NCI-H1048 (cell line): ENCODE measurements around the gene MGAT5B.
"Not testable (repeated sequence)": the region's sequence is repeated elsewhere in the genome, so short reads cannot be mapped to it uniquely, and the experiment has no call there.

Experiments used
- DNase-seq: peaks from one replicate; lab custom pipeline; 2025; lab: John Stamatoyannopoulos, UW

MGAT5B gene

DNA sequence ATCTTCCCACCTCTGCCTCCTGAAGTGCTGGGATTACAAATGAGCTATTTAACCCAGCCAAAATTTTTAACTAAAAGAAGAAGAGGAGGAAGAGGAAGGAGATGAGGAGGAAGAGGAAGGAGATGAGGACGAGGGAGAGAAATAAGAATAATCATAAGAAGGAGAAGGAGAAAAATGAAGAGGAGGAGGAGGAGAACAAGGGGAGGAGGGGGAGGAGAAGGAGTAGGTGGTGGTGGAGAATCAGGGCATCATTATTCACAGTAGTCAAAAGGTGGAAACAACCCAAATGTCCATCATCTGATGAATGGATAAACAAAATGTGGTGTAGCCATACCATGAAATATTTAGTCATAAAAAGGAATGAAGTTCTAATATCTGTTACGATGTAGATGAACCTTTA is 21.2 kb upstream of the MGAT5B start:
- DNase-seq, result no peak

- no peak for DNase-seq
Observed at GRCh38 chr17:76848670-76849069, 19.5 kb upstream of the MGAT5B start.

GRCh38 chr17:76849160-76849559 is 19.0 kb upstream of the MGAT5B start:
- not testable (repeated sequence) for DNase-seq

GRCh38 chr17:76852843-76853242 is 15.4 kb upstream of the MGAT5B start:
- no peak for DNase-seq

- DNase-seq, result no peak
Observed at GRCh38 chr17:76855105-76855504, 13.1 kb upstream of the MGAT5B start.

GRCh38 chr17:76862079-76862478 is 6.1 kb upstream of the MGAT5B start:
- DNase-seq, result no peak

- no peak for DNase-seq
Observed at GRCh38 chr17:76862494-76862893, 5.7 kb upstream of the MGAT5B start.

GRCh38 chr17:76864024-76864423 is 4.2 kb upstream of the MGAT5B start:
- DNase-seq, result no peak

DNA sequence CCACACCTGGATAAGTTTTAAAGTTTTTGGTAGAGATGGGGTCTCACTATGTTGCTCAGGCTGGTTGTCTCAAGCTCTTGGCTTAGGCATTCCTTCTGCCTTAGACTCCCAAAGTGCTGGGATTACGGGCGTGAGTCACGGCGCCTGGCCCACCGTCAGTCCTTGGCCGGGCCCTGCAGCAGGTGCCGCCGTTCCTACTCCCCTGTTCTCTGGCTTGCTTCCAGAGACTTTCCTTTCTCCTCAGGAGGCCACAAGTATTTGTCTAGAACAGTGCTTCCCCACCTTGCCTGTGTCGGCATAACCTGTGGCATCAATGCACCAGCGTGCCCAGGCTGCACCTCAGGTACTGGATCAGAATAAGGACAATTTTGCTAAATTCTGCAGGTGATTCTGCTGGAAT is 3.0 kb upstream of the MGAT5B start:
- no peak for DNase-seq

- DNase-seq, result no peak
Observed at GRCh38 chr17:76866203-76866602, 2.0 kb upstream of the MGAT5B start.

- DNase-seq, result no peak
Observed at GRCh38 chr17:76866774-76867577, 1.2 kb upstream of the MGAT5B start.

GRCh38 chr17:76867578-76868175 is 527 bp upstream of the MGAT5B start:
- no peak for DNase-seq

- no peak for DNase-seq
Observed at GRCh38 chr17:76868669-76869495, 678 bp downstream of the MGAT5B start.

DNA sequence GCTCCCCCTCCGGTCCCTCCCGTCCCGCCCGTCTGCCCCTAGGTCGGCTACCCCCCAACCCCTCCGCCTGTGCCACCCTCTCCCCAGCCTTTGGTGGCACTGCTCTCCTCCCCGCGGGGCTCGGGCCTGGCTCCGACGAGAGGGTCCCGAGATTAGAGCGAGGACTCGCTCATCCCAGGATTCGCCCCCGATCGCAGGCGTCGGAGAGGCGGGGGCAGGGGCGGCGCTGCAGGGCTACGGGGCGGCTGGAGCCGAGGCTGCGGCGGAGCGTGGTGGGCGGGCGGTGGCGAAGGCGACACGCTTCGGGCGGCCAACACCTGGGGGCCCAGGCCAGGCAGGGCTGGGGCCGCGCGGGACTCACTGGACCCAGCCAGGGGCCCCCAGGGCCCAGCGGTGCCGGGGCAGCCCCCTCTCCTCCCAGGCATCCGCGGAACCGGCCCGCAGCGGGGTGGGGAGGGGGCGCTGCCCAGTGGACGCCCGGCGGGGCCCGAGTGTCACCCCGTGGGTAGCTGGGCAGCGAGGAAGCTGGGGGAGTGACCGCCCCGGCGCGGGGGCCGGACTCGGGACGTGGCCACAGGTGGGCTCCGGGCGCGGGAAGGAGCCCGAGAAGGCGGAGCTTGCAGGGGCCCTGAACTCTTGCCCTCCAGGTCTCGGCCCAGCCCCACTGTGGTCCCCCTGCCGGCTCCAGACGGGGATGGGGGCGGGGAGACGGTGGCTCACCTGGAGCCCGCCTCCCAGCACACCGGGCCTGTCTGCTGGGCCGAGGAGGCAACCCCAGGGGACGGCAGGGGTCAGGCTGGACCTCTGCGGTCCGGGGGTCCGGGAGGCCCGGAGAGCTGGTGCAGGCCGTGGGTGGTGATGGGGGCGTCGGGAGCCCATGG is 1.5 kb downstream of the MGAT5B start:
- no peak for DNase-seq

DNA sequence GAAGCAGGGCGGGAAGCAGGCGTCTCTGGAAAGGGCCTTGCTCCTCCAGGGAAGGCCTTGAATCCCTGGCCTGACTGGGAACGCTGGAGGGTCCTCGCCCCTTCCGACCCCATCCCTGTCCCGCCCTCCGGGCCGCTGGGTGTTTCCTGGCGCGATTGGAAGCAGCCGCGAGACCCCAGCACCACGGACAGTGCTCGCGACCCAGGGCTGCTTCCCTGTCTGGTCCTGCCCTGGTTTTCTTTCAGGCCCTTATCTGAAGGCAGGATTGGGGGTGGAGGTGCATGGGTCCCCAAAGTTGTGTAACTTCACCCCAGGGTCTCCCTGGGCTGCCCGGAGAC is 2.1 kb downstream of the MGAT5B start:
- DNase-seq, result no peak

DNA sequence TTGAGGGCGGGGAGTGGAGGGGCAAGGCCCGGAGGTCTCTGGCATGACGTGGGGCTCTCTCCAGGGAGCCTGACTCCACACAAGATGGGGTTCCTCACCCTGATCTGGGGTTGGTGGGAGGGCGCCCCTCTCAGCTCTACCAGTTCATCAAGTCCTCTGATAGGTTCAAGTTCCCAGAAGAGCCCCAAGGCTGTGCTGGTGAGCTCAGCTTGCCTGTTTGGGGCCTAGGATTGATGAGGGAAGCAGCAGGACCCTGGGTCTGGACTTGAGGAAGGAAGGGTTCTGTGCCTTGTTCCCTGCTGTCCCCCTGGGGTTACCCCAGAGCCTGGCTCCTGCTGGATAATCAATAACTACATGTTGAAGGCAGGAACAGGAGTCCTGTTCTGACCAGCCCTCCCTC is 3.5 kb downstream of the MGAT5B start:
- no peak for DNase-seq

DNA sequence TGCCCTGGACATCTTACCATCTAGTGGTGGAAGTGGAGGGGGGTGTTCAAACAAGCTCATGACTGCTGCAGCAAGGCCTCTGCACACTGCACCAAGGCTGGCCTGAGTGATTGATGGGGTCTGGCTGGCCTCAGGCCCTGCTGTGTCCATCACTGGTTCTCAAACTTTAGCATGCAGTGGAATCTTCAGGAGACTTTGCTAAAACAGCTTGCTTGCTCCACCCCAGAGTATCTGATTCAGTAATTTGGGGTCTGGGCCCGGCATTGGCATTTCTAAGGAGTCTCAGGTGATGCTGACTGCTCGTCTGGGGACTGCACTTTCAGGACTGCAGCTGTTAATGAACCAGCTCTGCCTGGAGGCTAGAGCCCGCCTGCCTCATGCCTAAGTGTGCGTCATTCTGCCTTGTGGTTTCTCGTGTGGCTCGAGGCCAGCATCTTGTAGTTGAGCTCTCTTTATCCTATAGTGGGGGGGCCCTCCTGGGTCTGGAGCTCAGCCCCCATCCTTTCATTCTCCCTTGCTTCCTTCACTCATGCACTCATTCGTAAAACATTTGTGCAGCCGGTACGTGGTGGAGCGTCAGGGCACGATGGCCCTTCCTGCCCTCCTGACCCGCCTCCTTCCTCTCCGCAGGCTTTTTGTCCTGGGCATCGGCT is 4.1 kb downstream of the MGAT5B start:
- no peak for DNase-seq

DNA sequence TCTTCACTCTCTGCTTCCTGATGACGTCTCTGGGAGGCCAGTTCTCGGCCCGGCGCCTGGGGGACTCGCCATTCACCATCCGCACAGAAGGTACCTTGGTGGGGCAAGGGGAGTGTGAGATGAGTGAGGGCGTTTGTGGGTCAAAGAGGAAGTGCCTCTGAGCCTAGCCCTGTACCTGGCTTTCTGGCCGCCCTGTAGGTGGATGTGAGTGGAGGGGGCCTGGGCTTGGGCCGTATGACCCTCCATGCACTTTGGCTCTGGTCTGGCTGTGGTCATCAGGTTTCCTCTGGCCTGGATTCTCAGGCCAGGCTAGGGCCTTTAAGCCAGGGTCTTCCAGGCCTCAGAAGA is 4.6 kb downstream of the MGAT5B start:
- DNase-seq, result no peak

DNA sequence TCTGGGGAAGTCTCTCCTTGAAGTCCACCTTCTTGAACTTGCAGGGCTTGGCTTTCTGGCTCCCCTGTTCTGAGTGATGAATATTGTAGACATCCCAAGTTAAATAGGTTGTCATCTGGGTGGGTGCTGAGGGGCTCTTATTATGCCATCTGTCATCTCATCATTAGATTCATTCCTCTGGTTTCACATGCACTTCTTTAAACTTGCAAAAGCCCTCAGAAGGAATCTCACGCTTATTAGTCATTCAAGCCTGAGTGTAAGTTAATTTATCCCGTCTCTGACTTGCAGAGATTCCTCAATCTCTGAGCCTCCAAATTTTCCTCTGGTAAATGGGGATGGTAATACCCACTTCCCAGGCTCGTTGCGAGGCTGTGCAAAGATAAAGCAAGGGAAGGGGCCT is 5.7 kb downstream of the MGAT5B start:
- DNase-seq, result no peak

GRCh38 chr17:76877437-76877836 is 9.2 kb downstream of the MGAT5B start:
- DNase-seq, result no peak

DNA sequence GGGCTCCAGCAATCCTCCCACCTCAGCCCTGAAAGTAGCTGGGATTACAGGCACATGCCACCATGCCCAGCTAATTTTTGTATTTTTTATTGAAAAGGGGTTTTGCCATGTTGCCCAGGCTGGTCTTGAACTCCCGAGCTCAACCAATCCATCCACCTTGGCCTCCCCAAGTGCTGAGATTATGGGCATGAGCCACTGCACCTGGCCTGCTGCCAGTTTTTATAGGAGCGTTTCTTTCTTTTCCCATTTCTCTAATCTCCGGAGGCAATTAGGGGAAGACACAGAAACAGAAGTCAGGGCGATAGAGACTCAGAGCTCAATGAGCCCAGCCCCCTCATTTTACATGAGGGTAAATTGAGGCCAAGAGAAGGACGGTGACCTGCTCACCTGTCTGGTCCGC is 10.4 kb downstream of the MGAT5B start:
- DNase-seq, result no peak

GRCh38 chr17:76879254-76879653 is 11.1 kb downstream of the MGAT5B start:
- no peak for DNase-seq
